GM10248 (cell line): Measurements from ENCODE around the gene FHIT.
"Not testable (repeated sequence)": the region's sequence is repeated elsewhere in the genome, so short reads cannot be mapped to it uniquely, and the experiment has no call there.

Source experiments
- CTCF ChIA-PET: fragments of 300-600 bp; sonication (Branson Sonifier 250); formaldehyde crosslinking; extraction: SDS; loops from one replicate; lab custom pipeline; 2021; ENCODE audit warnings: antibody characterized with exemption; lab: Yijun Ruan, JAX
- POLR2A ChIA-PET: fragments of 350-650 bp; sonication (Branson Sonifier 250); formaldehyde crosslinking; extraction: SDS; loops from one replicate; lab custom pipeline; 2020; ENCODE audit warnings: antibody characterized with exemption; lab: Yijun Ruan, JAX
- DNase-seq: peaks from one replicate; pipeline ENCODE4 v3.0.0; 2012; ENCODE audit errors: extremely low spot score
- TF ChIP-seq, protein P1 (sequence below): IDR thresholded peaks from 2 replicates; pipeline ENCODE4 v1.5.1; 2012; ENCODE audit warnings: mild to moderate bottlenecking, low read depth; ENCODE audit errors: extremely low read depth, missing control alignments, control extremely low read depth

Gene FHIT

DNA sequence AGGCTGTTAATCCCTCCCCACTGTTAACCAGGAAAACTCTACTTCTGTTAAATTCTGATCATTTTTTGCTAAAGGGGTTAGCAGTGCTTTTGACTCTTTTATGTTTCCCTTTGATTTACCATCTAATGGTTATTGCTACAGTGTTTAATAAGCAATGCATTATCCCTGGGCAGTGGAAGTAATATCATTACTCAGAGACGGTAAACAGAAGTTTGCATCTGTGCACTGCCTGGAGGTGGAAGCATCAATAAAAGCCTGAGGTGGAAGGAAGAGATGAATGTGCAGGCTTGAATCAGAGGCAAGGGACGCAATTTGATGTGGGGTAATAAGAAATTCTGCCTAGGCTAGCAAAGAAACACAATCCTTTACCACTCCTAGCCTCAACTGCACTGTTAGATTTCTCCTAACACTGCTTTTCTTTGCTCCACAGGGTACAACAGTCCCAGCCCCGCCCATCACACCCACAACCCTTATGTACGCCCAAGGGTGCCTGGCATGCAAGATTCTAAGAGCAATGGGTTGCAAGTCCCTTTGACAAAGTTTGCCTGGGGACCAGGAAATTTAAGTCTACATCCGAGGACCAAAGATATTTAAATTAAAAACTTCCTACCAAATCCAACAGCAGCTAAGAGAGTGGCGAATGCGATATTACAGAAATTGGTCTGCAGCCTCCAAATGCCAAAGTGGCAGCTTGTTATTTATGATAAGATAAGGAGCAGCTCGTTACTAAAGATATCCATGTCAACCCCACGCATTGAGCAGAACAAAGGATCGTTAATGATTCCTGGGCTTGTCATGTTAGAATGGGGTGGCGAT lies 261.4 kb downstream of the FHIT start:
- TF ChIP-seq, protein P1, sequence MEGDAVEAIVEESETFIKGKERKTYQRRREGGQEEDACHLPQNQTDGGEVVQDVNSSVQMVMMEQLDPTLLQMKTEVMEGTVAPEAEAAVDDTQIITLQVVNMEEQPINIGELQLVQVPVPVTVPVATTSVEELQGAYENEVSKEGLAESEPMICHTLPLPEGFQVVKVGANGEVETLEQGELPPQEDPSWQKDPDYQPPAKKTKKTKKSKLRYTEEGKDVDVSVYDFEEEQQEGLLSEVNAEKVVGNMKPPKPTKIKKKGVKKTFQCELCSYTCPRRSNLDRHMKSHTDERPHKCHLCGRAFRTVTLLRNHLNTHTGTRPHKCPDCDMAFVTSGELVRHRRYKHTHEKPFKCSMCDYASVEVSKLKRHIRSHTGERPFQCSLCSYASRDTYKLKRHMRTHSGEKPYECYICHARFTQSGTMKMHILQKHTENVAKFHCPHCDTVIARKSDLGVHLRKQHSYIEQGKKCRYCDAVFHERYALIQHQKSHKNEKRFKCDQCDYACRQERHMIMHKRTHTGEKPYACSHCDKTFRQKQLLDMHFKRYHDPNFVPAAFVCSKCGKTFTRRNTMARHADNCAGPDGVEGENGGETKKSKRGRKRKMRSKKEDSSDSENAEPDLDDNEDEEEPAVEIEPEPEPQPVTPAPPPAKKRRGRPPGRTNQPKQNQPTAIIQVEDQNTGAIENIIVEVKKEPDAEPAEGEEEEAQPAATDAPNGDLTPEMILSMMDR = no peak
- CTCF ChIA-PET = no interaction called here
- no peak for DNase-seq
- POLR2A ChIA-PET = no interaction called here

DNA sequence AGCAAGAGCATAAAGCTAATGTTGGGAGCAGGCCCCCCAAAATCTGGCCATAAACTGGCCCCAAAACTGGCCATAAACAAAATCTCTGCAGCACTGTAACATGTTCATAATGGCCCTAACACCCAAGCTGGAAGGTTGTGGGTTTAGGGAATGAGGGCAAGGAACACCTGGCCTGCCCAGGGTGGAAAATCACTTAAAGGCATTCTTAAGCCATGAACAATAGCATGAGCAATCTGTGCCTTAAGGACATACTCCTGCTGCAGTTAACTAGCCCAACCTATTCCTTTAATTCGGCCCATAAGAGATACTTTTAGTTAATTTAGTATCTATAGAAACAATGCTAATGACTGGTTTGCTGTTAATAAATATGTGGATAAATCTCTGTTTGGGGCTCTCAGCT lies 264.1 kb downstream of the FHIT start:
- CTCF ChIA-PET, DNase-seq, POLR2A ChIA-PET: not testable (repeated sequence)

DNA sequence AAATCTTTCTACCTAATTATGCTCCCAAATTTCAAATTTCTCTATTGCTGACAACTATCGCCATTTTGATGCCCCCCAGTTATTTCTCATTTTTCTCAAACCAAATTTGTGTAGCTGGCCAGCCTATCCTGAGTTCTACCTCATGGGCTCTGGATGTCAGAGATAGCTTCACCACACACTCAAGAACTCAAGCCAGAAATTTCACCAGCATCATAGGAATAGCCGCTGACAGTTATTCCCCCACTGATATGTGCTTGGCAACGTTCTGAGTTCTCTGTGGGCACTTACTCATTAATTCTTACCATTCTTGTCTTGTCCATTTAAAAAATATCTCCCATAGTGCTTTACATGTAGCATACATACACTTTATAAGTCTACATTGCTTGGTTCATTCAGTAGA lies 264.7 kb downstream of the FHIT start:
- no peak for DNase-seq
- TF ChIP-seq, protein P1 = no peak
- POLR2A ChIA-PET = no interaction called here
- CTCF ChIA-PET = no interaction called here

DNA sequence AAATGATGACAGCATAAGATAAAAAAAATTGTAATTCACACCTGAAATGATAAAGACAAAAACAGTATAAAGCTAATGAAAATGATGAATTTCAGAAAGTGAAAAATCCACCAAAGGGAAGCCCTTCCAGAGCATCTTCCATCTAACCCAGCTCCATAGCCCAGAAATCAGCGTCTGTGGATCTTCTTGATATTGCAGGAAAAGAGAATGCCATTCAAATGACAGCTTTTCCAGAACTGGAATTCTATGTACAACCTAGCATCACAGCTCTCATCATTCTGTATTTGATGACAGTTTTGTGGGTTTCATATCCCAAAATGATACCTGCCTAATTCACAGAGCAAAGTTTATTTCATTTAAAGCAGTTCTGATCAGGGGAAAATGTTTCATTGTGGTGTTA lies 267.3 kb downstream of the FHIT start:
- ChIA-PET POLR2A (no interaction called here), CTCF (interaction anchor here (1.5 kb wide), 1 partner anchor 79 kb away, joined by 3 read pairs; no protein-coding TSS in a partner anchor)
- TF ChIP-seq, protein P1 = no peak
- DNase-seq = no peak

DNA sequence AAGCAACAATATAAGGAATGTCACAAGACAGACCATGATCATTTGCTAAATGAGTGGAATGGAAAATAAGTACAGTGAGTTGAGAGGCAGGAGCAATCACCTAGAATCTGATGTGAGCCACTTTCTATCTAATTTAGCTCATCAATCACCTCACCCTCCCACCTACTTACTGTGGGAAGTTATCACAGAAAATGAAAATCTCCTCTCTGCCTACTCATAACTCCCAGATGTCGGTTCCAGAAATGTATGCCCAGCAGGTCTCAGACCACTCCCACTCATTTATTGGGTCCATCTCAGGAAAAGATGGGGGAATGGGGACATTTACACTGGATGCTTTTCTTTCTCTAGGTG lies 270.9 kb downstream of the FHIT start:
- ChIA-PET CTCF (no interaction called here), POLR2A (no interaction called here)
- TF ChIP-seq, protein P1 = no peak
- no peak for DNase-seq

DNA sequence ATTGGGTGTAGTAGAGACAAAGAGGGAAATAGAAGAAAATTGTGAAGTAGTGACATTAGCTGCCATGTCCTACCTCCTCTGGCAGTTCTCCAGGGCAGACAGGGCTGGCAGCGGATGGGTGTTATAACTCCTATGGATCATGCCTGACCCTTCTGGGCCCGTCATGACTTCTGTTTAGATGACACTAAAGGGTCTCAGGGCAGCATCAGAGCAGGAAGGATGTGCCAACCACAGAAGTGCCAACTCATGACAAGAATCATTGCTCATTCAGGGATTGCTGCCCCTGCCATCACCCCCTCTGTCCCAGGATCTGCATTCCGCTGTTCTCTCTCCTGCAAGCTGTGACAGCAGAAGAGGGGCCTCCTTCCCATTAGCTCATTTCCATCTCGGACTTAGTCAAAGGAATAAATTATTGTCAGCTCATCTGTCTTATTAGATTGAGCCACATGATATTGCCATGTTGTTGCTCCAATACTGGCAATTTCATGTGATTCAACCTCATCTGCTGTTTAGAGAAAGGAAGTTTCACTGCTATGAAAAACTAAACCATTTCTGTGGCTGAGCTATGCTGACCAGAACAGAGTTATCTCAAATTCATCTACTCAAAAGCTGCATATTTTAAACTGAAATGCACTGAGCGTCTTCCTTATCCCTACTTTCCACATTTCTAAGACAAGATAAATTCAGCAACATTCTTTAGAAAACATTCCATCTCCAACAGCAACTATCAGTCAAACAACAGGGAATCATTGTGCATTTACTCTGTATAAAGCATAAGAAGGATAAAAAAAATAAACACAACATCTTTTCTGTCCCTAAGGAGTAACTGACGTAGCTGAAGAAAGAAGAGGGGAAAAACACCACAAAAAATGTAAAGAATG lies 271.6 kb downstream of the FHIT start:
- ChIA-PET POLR2A (no interaction called here), CTCF (no interaction called here)
- TF ChIP-seq, protein P1 = no peak
- no peak for DNase-seq
